Measurements from ENCODE around the gene ACBD6. TPM values are rescaled to one million over a fixed set of nuclear protein-coding genes. Genes with fewer than 3 reads are reported as not detected.

The ACBD6 gene
- total and polyA plus RNA-seq, 10 of the 15 experiments (the other 5 are each of a cell fraction or from before 2014, with no cell fraction given) = 15.0 to 67.3 (median 55.0) TPM

DNA sequence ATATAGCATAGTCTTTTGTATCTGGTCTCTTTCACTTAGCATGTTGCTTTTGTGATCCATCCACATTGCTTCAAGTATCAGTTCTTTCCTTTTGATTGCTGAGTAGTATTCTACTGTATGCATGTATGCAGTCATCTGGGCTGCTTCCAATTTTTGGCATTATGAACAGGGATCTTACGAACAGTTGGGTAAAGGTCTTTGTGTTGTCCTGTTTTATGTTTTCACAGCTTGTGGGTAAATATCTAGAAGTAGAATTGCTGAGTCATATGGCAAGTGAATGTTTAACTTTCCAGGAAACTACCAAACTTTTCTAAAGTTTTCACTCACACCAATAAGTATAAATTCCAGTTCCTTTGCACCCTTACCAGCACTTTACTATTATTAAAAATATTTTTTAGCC is 211.4 kb downstream of the ACBD6 start (continued):
- TF ChIP-seq, protein P1, sequence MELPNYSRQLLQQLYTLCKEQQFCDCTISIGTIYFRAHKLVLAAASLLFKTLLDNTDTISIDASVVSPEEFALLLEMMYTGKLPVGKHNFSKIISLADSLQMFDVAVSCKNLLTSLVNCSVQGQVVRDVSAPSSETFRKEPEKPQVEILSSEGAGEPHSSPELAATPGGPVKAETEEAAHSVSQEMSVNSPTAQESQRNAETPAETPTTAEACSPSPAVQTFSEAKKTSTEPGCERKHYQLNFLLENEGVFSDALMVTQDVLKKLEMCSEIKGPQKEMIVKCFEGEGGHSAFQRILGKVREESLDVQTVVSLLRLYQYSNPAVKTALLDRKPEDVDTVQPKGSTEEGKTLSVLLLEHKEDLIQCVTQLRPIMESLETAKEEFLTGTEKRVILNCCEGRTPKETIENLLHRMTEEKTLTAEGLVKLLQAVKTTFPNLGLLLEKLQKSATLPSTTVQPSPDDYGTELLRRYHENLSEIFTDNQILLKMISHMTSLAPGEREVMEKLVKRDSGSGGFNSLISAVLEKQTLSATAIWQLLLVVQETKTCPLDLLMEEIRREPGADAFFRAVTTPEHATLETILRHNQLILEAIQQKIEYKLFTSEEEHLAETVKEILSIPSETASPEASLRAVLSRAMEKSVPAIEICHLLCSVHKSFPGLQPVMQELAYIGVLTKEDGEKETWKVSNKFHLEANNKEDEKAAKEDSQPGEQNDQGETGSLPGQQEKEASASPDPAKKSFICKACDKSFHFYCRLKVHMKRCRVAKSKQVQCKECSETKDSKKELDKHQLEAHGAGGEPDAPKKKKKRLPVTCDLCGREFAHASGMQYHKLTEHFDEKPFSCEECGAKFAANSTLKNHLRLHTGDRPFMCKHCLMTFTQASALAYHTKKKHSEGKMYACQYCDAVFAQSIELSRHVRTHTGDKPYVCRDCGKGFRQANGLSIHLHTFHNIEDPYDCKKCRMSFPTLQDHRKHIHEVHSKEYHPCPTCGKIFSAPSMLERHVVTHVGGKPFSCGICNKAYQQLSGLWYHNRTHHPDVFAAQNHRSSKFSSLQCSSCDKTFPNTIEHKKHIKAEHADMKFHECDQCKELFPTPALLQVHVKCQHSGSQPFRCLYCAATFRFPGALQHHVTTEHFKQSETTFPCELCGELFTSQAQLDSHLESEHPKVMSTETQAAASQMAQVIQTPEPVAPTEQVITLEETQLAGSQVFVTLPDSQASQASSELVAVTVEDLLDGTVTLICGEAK (IDR thresholded peaks at IDR 0.05; ENCODE audit: borderline replicate concordance) = no peak
- TF ChIP-seq MXI1 (IDR thresholded peaks at IDR 0.05; ENCODE audit: low read depth, low read length) (no peak), CEBPB (IDR thresholded peaks at IDR 0.05; ENCODE audit: borderline replicate concordance in 1 of 2, low read depth in 2 of 2, low read length in 2 of 2) (no peak), BMI1 (IDR thresholded peaks at IDR 0.05; ENCODE audit: borderline replicate concordance) (0 out of 2 replicates have a peak, but pooled peaks have one; percentile 31), TCF7 (IDR thresholded peaks at IDR 0.05; ENCODE audit: borderline replicate concordance) (no peak), CBFB (IDR thresholded peaks at IDR 0.05; ENCODE audit: low read depth) (no peak), PML (IDR thresholded peaks at IDR 0.05; ENCODE audit: low read length) (no peak), NFYB (IDR thresholded peaks at IDR 0.05; ENCODE audit: insufficient read depth, low read depth, low read length) (no peak), REST (IDR thresholded peaks at IDR 0.05; ENCODE audit: low read depth, low read length) (no peak), IKZF1 (conservative IDR thresholded peaks at IDR 0.05) (peak; percentile 34), FOXM1 (IDR thresholded peaks at IDR 0.05; ENCODE audit: low read depth, low read length) (no peak), JUNB (IDR thresholded peaks at IDR 0.05) (peak; percentile 74), MTA2 (IDR thresholded peaks at IDR 0.05; ENCODE audit: low read depth) (peak; percentile 39; the same call in 1 of the 2 replicates), SMARCA5 (IDR thresholded peaks at IDR 0.05) (peak; percentile 71), ZNF217 (IDR thresholded peaks at IDR 0.05) (0 out of 2 replicates have a peak, but pooled peaks have one; percentile 66), STAT1 (conservative IDR thresholded peaks at IDR 0.05) (no peak), POLR2AphosphoS5 (IDR thresholded peaks at IDR 0.05; ENCODE audit: low read length) (no peak), PKNOX1 (IDR thresholded peaks at IDR 0.05) (no peak), BRCA1 (IDR thresholded peaks at IDR 0.05; ENCODE audit: low read depth, low read length) (no peak)
- TF ChIP-seq, protein P2, sequence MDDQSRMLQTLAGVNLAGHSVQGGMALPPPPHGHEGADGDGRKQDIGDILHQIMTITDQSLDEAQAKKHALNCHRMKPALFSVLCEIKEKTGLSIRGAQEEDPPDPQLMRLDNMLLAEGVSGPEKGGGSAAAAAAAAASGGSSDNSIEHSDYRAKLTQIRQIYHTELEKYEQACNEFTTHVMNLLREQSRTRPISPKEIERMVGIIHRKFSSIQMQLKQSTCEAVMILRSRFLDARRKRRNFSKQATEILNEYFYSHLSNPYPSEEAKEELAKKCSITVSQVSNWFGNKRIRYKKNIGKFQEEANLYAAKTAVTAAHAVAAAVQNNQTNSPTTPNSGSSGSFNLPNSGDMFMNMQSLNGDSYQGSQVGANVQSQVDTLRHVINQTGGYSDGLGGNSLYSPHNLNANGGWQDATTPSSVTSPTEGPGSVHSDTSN (IDR thresholded peaks at IDR 0.05; ENCODE audit: insufficient replicate concordance, low read depth, low read length) = no peak
- TF ChIP-seq, protein P3, sequence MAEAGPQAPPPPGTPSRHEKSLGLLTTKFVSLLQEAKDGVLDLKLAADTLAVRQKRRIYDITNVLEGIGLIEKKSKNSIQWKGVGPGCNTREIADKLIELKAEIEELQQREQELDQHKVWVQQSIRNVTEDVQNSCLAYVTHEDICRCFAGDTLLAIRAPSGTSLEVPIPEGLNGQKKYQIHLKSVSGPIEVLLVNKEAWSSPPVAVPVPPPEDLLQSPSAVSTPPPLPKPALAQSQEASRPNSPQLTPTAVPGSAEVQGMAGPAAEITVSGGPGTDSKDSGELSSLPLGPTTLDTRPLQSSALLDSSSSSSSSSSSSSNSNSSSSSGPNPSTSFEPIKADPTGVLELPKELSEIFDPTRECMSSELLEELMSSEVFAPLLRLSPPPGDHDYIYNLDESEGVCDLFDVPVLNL (IDR thresholded peaks at IDR 0.05; ENCODE audit: low read depth, low read length) = no peak

Measured in GM12878 (cell line).